K562 (cell line): Measurements from ENCODE around the gene SCN1B. TPM values are rescaled to one million over a fixed set of nuclear protein-coding genes. Genes with fewer than 3 reads are reported as not detected.

Experiments used
- BHLHE40 ChIP-seq: IDR thresholded peaks from 2 replicates; pipeline ENCODE4 v1.6.1; 2011; ENCODE audit warnings: low read length, improper control_type of control experiment
- ETS2 ChIP-seq: IDR thresholded peaks from 2 replicates; pipeline ENCODE4 v1.6.1; 2016; ENCODE audit warnings: borderline replicate concordance, missing genetic modification characterization, mild to moderate bottlenecking, moderate library complexity, missing compliant biosample characterization; ENCODE audit not compliant: poor library complexity, severe bottlenecking
- FOSL1 ChIP-seq: fragments of 200-800 bp; sonication (Bioruptor generic); conservative IDR thresholded peaks from 2 replicates; pipeline ENCODE4 v1.6.1; 2016; ENCODE audit warnings: missing genetic modification characterization, missing compliant biosample characterization
- HDAC1 ChIP-seq, 2 experiments: fragments of 450-650 bp; IDR thresholded peaks; 2 replicates each; pipeline ENCODE4 v1.6.1; 2016 to 2017; ENCODE audit warnings: inconsistent platforms in 1 of 2, mild to moderate bottlenecking in 1 of 2, moderate library complexity in 1 of 2
- HES1 ChIP-seq: fragments of 450-650 bp; IDR thresholded peaks from 2 replicates; pipeline ENCODE4 v1.6.1; 2016; ENCODE audit warnings: low read depth, mild to moderate bottlenecking, moderate library complexity
- KAT7 ChIP-seq: sonication (generic); formaldehyde crosslinking; IDR thresholded peaks from 2 replicates; pipeline ENCODE4 v1.8.0; 2022; ENCODE audit warnings: missing genetic modification reagents, mild to moderate bottlenecking, borderline replicate concordance
- KLF16 ChIP-seq: IDR thresholded peaks from 2 replicates; pipeline ENCODE4 v1.6.1; 2016; ENCODE audit warnings: antibody characterized with exemption
- MAZ ChIP-seq, 2 experiments: fragments of 450-650 bp in 1 of 2; sonication (generic) in 1 of 2; formaldehyde crosslinking; IDR thresholded peaks in 1 of 2; conservative IDR thresholded peaks in 1 of 2; 2 replicates each; pipeline versions ENCODE4 v1.4.0 to v1.5.0; 2020; ENCODE audit warnings: mild to moderate bottlenecking in 1 of 2, missing genetic modification reagents in 1 of 2
- PRDM10 ChIP-seq: fragments of 450-650 bp; IDR thresholded peaks from 2 replicates; pipeline ENCODE4 v1.6.1; 2018; ENCODE audit not compliant: partially characterized antibody
- RAD21 ChIP-seq, 2 experiments: fragments of 250-450 bp in 1 of 2; fragments of 450-650 bp in 1 of 2; sonication (Bioruptor Pico) in 1 of 2; formaldehyde crosslinking in 1 of 2; IDR thresholded peaks in 1 of 2; conservative IDR thresholded peaks in 1 of 2; 2 replicates each; pipeline versions ENCODE4 v1.4.0 to v1.8.0; 2020 to 2022; ENCODE audit warnings: mild to moderate bottlenecking in 2 of 2, moderate library complexity in 1 of 2
- SAP30 ChIP-seq: fragments of 200-600 bp; sonication (generic); IDR thresholded peaks from 2 replicates; pipeline ENCODE4 v1.6.1; 2012; ENCODE audit warnings: borderline replicate concordance, low read depth, mild to moderate bottlenecking, moderate library complexity, low read length, control low read depth, inconsistent platforms; ENCODE audit not compliant: insufficient read depth, poor library complexity, severe bottlenecking
- TFAP4 ChIP-seq: sonication (generic); formaldehyde crosslinking; IDR thresholded peaks from 2 replicates; pipeline ENCODE4 v1.8.0; 2022; ENCODE audit warnings: missing genetic modification reagents, mild to moderate bottlenecking, moderate library complexity, borderline replicate concordance
- TFE3 ChIP-seq: fragments of 450-650 bp; formaldehyde crosslinking; IDR thresholded peaks from 2 replicates; pipeline ENCODE4 v1.4.0; 2020; ENCODE audit warnings: mild to moderate bottlenecking, mixed read lengths
- ZBTB2 ChIP-seq: fragments of 450-650 bp; IDR thresholded peaks from 2 replicates; pipeline ENCODE4 v1.6.1; 2016; ENCODE audit warnings: antibody characterized with exemption
- ZNF347 ChIP-seq: fragments of 450-650 bp; formaldehyde crosslinking; IDR thresholded peaks from 2 replicates; pipeline ENCODE4 v1.4.0; 2020; ENCODE audit warnings: low read depth, mild to moderate bottlenecking, moderate library complexity
- ZNF41 ChIP-seq: fragments of 250-450 bp; sonication (Bioruptor Pico); conservative IDR thresholded peaks from 2 replicates; pipeline ENCODE4 v1.4.0; 2020; ENCODE audit warnings: mild to moderate bottlenecking
- ZSCAN29 ChIP-seq: fragments of 450-650 bp; IDR thresholded peaks from 2 replicates; pipeline ENCODE4 v1.6.1; 2017
- polyA plus RNA-seq, 8 experiments: library from polyadenylated mRNA; depleted of rRNA in 4 of 8; stranded (reverse) in 5 of 8; unstranded in 3 of 8; fragments of >200 nt; fragmentation: Nextera tagmentation in 2 of 8; fragmentation: Illumina TruSeq in 1 of 8; extraction: Ambion mirVana in 2 of 8; extraction: Trizol in 1 of 8; gene quantifications; 2 replicates each; pipeline versions ENCODE4 v1.2.1 to v1.2.3, GENCODE V29; 2011 to 2014; ENCODE audit warnings: inconsistent platforms in 1 of 8, missing spikeins in 1 of 8
- total RNA-seq, 7 experiments: library from RNA; depleted of rRNA in 6 of 7; stranded (reverse); fragments of >200 nt in 6 of 7; fragmentation: Illumina TruSeq in 2 of 7; extraction: Trizol in 2 of 7; gene quantifications; 2 replicates each; pipeline versions ENCODE4 v1.2.1 to v1.2.3, GENCODE V29; 2011 to 2021; ENCODE audit warnings: low replicate concordance in 1 of 7

SCN1B gene
- total and polyA plus RNA-seq, 9 of the 15 experiments (the other 6 are each of a cell fraction or from before 2014, with no cell fraction given) = 0.03 to 2.5 (median 0.91) TPM

GRCh38 chr19:35040826-35041547 is 10.7 kb downstream of the SCN1B start (continued):
- TF ChIP-seq MAZ (CRISPR knock-in tag; conservative IDR thresholded peaks at IDR 0.05 in 1 of 2, IDR thresholded peaks at IDR 0.05 in 1 of 2) = peak; percentile 75 to 81; a peak in 3 of 4 replicates
- TF ChIP-seq TFE3 (CRISPR knock-in tag) = no peak
- TF ChIP-seq ETS2 = no peak
- TF ChIP-seq SAP30 = no peak
- TF ChIP-seq ZBTB2 = peak; percentile 80
- peak in 1 of 2 experiments; percentile 63; a peak in 1 of 4 replicates for TF ChIP-seq HDAC1 (IDR thresholded peaks at IDR 0.05)
- peak; percentile 39; the same call in 1 of the 2 replicates for TF ChIP-seq KAT7 (CRISPR knock-in tag)
- TF ChIP-seq PRDM10 = peak; percentile 84
- TF ChIP-seq ZNF347 = no peak
- TF ChIP-seq FOSL1 = peak; percentile 34; the same call in 1 of the 2 replicates
- TF ChIP-seq ZNF41 = no peak
- TF ChIP-seq RAD21 (CRISPR knock-in tag; conservative IDR thresholded peaks at IDR 0.05 in 1 of 2, IDR thresholded peaks at IDR 0.05 in 1 of 2) = peak; percentile 17 to 20; a peak in 1 of 4 replicates
- TF ChIP-seq BHLHE40 = peak; percentile 74
- no peak for TF ChIP-seq ZSCAN29
- peak; percentile 91 for TF ChIP-seq HES1
- peak; percentile 84 for TF ChIP-seq TFAP4 (CRISPR knock-in tag)
- peak; percentile 35; the same call in 1 of the 2 replicates for TF ChIP-seq KLF16
